ACC112 (cell line): ENCODE measurements around the gene CHERP.
"Not testable (repeated sequence)": the region's sequence is repeated elsewhere in the genome, so short reads cannot be mapped to it uniquely, and the experiment has no call there.

Source experiments
- H2AFZ ChIP-seq: fragments of 200-600 bp; sonication (generic); one replicate; pipeline ENCODE4 v1.6.0; 2017; ENCODE audit warnings: antibody characterized with exemption, low read length; ENCODE audit not compliant: unreplicated experiment
- H3K27ac ChIP-seq: fragments of 200-600 bp; sonication (generic); 2 replicates; pipeline ENCODE4 v1.5.1; 2014; ENCODE audit warnings: low read depth, mild to moderate bottlenecking, antibody characterized with exemption, low read length, moderate library complexity
- H3K27me3 ChIP-seq: fragments of 200-600 bp; sonication (generic); 2 replicates; pipeline ENCODE4 v1.6.1; 2014; ENCODE audit warnings: mild to moderate bottlenecking, antibody characterized with exemption, low read length, moderate library complexity, mixed read lengths; ENCODE audit not compliant: insufficient read depth
- H3K36me3 ChIP-seq: fragments of 200-600 bp; sonication (generic); 2 replicates; pipeline ENCODE4 v1.6.1; 2016; ENCODE audit warnings: mild to moderate bottlenecking, antibody characterized with exemption, low read length, moderate library complexity, mixed read lengths; ENCODE audit not compliant: insufficient read depth
- H3K4me1 ChIP-seq: fragments of 200-600 bp; sonication (generic); one replicate; pipeline ENCODE4 v1.6.1; 2016; ENCODE audit warnings: low read length, mixed read lengths; ENCODE audit not compliant: insufficient read depth, unreplicated experiment, control insufficient read depth
- H3K4me3 ChIP-seq: fragments of 200-600 bp; sonication (generic); 2 replicates; pipeline ENCODE4 v1.5.1; 2014; ENCODE audit warnings: mild to moderate bottlenecking, low read depth, low read length
- H3K79me2 ChIP-seq: fragments of 200-600 bp; sonication (generic); one replicate; pipeline ENCODE4 v1.6.0; 2016; ENCODE audit warnings: low read length; ENCODE audit not compliant: control insufficient read depth, unreplicated experiment, insufficient read depth

CHERP gene

GRCh38 chr19:16516923-16517610, 25.2 kb downstream of the CHERP start:
- no peak overlapping the region for H2AFZ ChIP-seq
- H3K27me3 ChIP-seq = no peaks in the 10 kb centered on the region
- H3K36me3 ChIP-seq = no peaks in the 10 kb centered on the region
- no peak overlapping the region for H3K4me3 ChIP-seq
- no peaks in the 10 kb centered on the region for H3K79me2 ChIP-seq
- no peak overlapping the region for H3K27ac ChIP-seq
- H3K4me1 ChIP-seq = no peaks in the 10 kb centered on the region

DNA sequence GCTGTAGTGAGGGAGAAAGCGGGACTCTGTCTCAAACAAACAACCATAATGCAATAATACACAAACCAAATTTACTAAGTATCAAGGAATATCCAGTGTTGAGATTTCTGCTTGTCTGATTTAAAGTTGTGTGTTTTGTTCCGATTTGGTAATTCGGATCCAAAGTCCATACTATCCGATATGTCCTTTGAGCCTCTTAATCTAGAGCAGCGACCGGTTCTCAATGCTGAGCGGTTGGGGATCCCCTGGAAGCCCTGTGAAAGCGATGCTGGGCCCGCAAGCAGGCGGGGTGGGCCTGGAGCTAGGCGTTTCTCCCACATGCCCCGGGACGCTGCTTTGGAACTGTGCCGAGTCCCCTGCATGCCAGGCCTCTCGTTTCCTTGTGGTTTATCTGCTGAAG, 25.9 kb downstream of the CHERP start:
- Histone ChIP-seq H3K79me2 (no peaks in the 10 kb centered on the region), H3K4me3 (no peak overlapping the region), H3K36me3 (no peaks in the 10 kb centered on the region), H3K4me1 (no peaks in the 10 kb centered on the region), H3K27me3 (no peaks in the 10 kb centered on the region), H3K27ac (no peak overlapping the region), H2AFZ (no peak overlapping the region)

GRCh38 chr19:16514383-16515019, 27.7 kb downstream of the CHERP start:
- Histone ChIP-seq H3K79me2 (no peaks in the 10 kb centered on the region), H3K36me3 (no peaks in the 10 kb centered on the region), H3K4me3 (no peak overlapping the region), H3K27me3 (no peaks in the 10 kb centered on the region), H2AFZ (no peak overlapping the region), H3K27ac (no peak overlapping the region), H3K4me1 (no peaks in the 10 kb centered on the region)

- H3K27ac ChIP-seq, H3K4me3 ChIP-seq, H3K4me1 ChIP-seq, H2AFZ ChIP-seq, H3K36me3 ChIP-seq, H3K79me2 ChIP-seq, H3K27me3 ChIP-seq: not testable (repeated sequence)
Observed at GRCh38 chr19:16512611-16513010, 29.6 kb downstream of the CHERP start.

DNA sequence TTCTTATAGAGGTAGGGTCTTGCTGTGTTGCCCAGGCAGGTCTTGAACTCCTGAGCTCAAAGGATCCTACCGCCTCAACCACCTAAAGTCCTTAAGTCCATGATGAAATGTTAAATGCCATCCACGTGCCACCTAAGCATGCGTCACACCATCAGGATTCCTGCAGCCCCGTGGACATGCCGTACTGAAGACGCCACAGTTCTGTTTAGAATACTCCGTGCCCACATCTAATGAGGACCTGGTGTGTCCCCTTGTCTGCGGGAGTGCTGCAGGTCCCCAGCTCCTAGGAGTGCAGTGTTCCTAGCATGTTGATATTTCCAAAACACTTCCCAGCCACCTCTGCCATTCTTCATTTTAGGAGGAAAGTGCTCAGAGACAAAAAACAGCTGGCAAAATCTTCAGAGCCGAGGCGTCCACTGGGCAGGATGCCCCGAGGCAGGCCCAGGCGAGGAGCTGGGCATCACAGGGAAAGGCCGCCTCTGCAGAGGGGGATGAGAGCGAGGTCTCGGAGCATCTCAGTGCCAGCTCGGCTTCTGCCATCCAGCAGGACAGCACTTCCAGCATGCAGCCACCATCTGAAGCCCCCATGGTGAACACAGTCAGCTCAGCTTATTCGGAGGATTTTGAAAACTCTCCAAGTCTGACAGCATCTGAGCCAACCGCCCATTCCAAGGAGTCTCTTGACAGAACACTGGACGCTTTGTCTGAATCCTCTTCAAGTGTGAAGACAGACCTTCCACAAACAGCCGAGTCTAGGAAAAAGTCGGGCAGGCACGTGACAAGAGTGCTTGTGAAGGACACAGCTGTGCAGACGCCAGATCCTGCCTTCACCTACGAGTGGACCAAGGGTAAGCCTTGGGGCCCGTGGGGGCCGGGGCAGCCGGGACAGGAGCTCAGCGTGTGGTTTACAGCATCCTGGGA, 32.8 kb downstream of the CHERP start:
- Histone ChIP-seq H3K27me3 (no peaks in the 10 kb centered on the region), H3K79me2 (no peaks in the 10 kb centered on the region), H3K4me3 (no peak overlapping the region), H2AFZ (no peak overlapping the region), H3K27ac (no peak overlapping the region), H3K36me3 (no peaks in the 10 kb centered on the region), H3K4me1 (no peaks in the 10 kb centered on the region)

GRCh38 chr19:16508546-16508945, 33.7 kb downstream of the CHERP start:
- no peaks in the 10 kb centered on the region for H3K79me2 ChIP-seq
- no peak overlapping the region for H3K27ac ChIP-seq
- H3K4me3 ChIP-seq = no peak overlapping the region
- H2AFZ ChIP-seq = no peak overlapping the region
- H3K4me1 ChIP-seq = no peaks in the 10 kb centered on the region
- no peaks in the 10 kb centered on the region for H3K27me3 ChIP-seq
- H3K36me3 ChIP-seq = no peaks in the 10 kb centered on the region

GRCh38 chr19:16506961-16507360, 35.3 kb downstream of the CHERP start:
- H3K27ac ChIP-seq = no peak overlapping the region
- H3K4me3 ChIP-seq = no peak overlapping the region

GRCh38 chr19:16506161-16506560, 36.1 kb downstream of the CHERP start:
- not testable (repeated sequence) for H3K27me3 ChIP-seq, H3K27ac ChIP-seq, H3K4me1 ChIP-seq, H3K36me3 ChIP-seq, H2AFZ ChIP-seq, H3K79me2 ChIP-seq, H3K4me3 ChIP-seq

More at GRCh38 chr19:16506961-16507360, 35.3 kb downstream of the CHERP start:
- no peaks in the 10 kb centered on the region for H3K79me2 ChIP-seq
- H3K4me1 ChIP-seq = no peaks in the 10 kb centered on the region
- H2AFZ ChIP-seq = no peak overlapping the region
- no peaks in the 10 kb centered on the region for H3K36me3 ChIP-seq
- no peaks in the 10 kb centered on the region for H3K27me3 ChIP-seq

GRCh38 chr19:16504271-16504670, 38.0 kb downstream of the CHERP start:
- Histone ChIP-seq H3K79me2 (no peaks in the 10 kb centered on the region), H3K4me1 (no peaks in the 10 kb centered on the region), H3K27me3 (no peaks in the 10 kb centered on the region), H3K27ac (no peak overlapping the region), H3K4me3 (no peak overlapping the region), H3K36me3 (no peaks in the 10 kb centered on the region), H2AFZ (no peak overlapping the region)

- Histone ChIP-seq H3K27ac (no peak overlapping the region), H3K4me1 (peaks cover 4% of the 10 kb centered on the region), H2AFZ (no peak overlapping the region)
Observed at GRCh38 chr19:16497837-16498236, 44.4 kb downstream of the CHERP start.

More at GRCh38 chr19:16497837-16498236, 44.4 kb downstream of the CHERP start:
- no peaks in the 10 kb centered on the region for H3K36me3 ChIP-seq
- no peaks in the 10 kb centered on the region for H3K27me3 ChIP-seq
- peaks cover 10% of the 10 kb centered on the region for H3K79me2 ChIP-seq
- no peak overlapping the region for H3K4me3 ChIP-seq
